GM23248 (cell line): ENCODE results near the gene KNG1. TPM values are rescaled to one million over a fixed set of nuclear protein-coding genes. Genes with fewer than 3 reads are reported as not detected.

Experiments
- DNase-seq: peaks from one replicate; pipeline ENCODE4 v3.0.0-alpha.2; 2015
- H2AFZ ChIP-seq: fragments of 200-600 bp; sonication (generic); 2 replicates; pipeline ENCODE4 v1.6.1; 2016; ENCODE audit warnings: antibody characterized with exemption
- H3F3A ChIP-seq: fragments of 200-600 bp; sonication (generic); 2 replicates; pipeline ENCODE4 v1.6.1; 2016; ENCODE audit warnings: mild to moderate bottlenecking, antibody characterized with exemption, mixed run types; ENCODE audit not compliant: insufficient read depth
- H3K27ac ChIP-seq: fragments of 200-600 bp; sonication (generic); 2 replicates; pipeline ENCODE4 v1.5.1; 2016; ENCODE audit warnings: mild to moderate bottlenecking
- H3K27me3 ChIP-seq: fragments of 200-600 bp; sonication (generic); replicated peaks from 2 replicates; pipeline ENCODE4 v1.6.1; 2016; ENCODE audit warnings: mild to moderate bottlenecking; ENCODE audit not compliant: insufficient read depth
- H3K36me3 ChIP-seq: fragments of 200-600 bp; sonication (generic); 2 replicates; pipeline ENCODE4 v1.6.1; 2016; ENCODE audit warnings: low read depth, mild to moderate bottlenecking
- H3K4me1 ChIP-seq: fragments of 200-600 bp; sonication (generic); 2 replicates; pipeline ENCODE4 v1.6.1; 2016; ENCODE audit warnings: mild to moderate bottlenecking; ENCODE audit not compliant: insufficient read depth
- H3K4me2 ChIP-seq: fragments of 200-600 bp; sonication (generic); one replicate; pipeline ENCODE4 v1.6.1; 2016; ENCODE audit warnings: mild to moderate bottlenecking; ENCODE audit not compliant: unreplicated experiment
- H3K4me3 ChIP-seq: fragments of 200-600 bp; sonication (generic); 2 replicates; pipeline ENCODE4 v1.5.1; 2016; ENCODE audit warnings: mild to moderate bottlenecking
- H3K79me2 ChIP-seq: fragments of 200-600 bp; sonication (generic); 2 replicates; pipeline ENCODE4 v1.6.1; 2016; ENCODE audit warnings: mild to moderate bottlenecking; ENCODE audit not compliant: insufficient read depth
- H3K9ac ChIP-seq: fragments of 200-600 bp; sonication (generic); 2 replicates; pipeline ENCODE4 v1.6.1; 2016; ENCODE audit warnings: mild to moderate bottlenecking
- H3K9me2 ChIP-seq: fragments of 200-600 bp; sonication (generic); 2 replicates; pipeline ENCODE4 v1.6.1; 2016; ENCODE audit warnings: mixed run types, mild to moderate bottlenecking, moderate library complexity; ENCODE audit not compliant: insufficient read depth
- H3K9me3 ChIP-seq: fragments of 200-600 bp; sonication (generic); one replicate; pipeline ENCODE4 v1.6.1; 2017; ENCODE audit warnings: low read depth
- H4K20me1 ChIP-seq: fragments of 200-600 bp; sonication (generic); 2 replicates; pipeline ENCODE4 v1.6.0; 2016; ENCODE audit not compliant: insufficient read depth
- EZH2 ChIP-seq: fragments of 200-600 bp; sonication (generic); IDR thresholded peaks from 2 replicates; pipeline ENCODE4 v1.6.1; 2018; ENCODE audit warnings: antibody characterized with exemption, mild to moderate bottlenecking; ENCODE audit not compliant: insufficient read depth, poor library complexity, severe bottlenecking
- EZH2phosphoT487 ChIP-seq: fragments of 200-600 bp; sonication (generic); IDR thresholded peaks from 2 replicates; pipeline ENCODE4 v1.6.1; 2018; ENCODE audit warnings: antibody characterized with exemption, moderate library complexity, mild to moderate bottlenecking, low read depth; ENCODE audit not compliant: insufficient read depth
- WGBS, 2 experiments: methylation state at CpG; one replicate each; pipeline ENCODE4 v1.1.6; 2015 to 2017; ENCODE audit warnings: low lambda C conversion rate in 2 of 2, low coverage in 1 of 2; ENCODE audit errors: missing lambda C conversion rate in 2 of 2; 5-methylcytosine and 5-hydroxymethylcytosine counted together
- in situ Hi-C: fragments of 300-500 bp; cut with MboI; formaldehyde crosslinking; loops from 2 replicates; pipeline ENCODE4 v1.15.0; 2020
- polyA plus RNA-seq: library from polyadenylated mRNA; unstranded; fragments of >200 nt; fragmentation: Nextera tagmentation; extraction: Ambion mirVana; gene quantifications from 2 replicates; pipeline ENCODE4 v1.2.1, GENCODE V29; 2016
- total RNA-seq: library from RNA; depleted of rRNA; stranded (reverse); fragments of >200 nt; shearing (Covaris generic); gene quantifications from 2 replicates; pipeline ENCODE4 v1.2.3, GENCODE V29; 2014

Gene KNG1
- total and polyA plus RNA-seq, 2 experiments from 2014 or later, result not detected

- Histone ChIP-seq H3K36me3 (no peaks in the 10 kb centered on the region), H3F3A (no peaks in the 10 kb centered on the region), H3K4me2 (no peak overlapping the region), H3K9me2 (no peaks in the 10 kb centered on the region), H2AFZ (no peak overlapping the region), H3K27me3 (peaks cover 5% of the 10 kb centered on the region; the same call in 1 of the 2 replicates), H3K4me3 (no peak overlapping the region), H3K9ac (no peak overlapping the region), H3K4me1 (no peaks in the 10 kb centered on the region), H3K27ac (no peak overlapping the region), H3K79me2 (no peaks in the 10 kb centered on the region), H3K9me3 (no peaks in the 10 kb centered on the region), H4K20me1 (no peaks in the 10 kb centered on the region)
- TF ChIP-seq EZH2, result no peak
- no peak for TF ChIP-seq EZH2phosphoT487
- in situ Hi-C loops, result no loop called here
- WGBS, 2 experiments, result 73% methylated on average over 4 of the region's 4 CpGs
- DNase-seq, result no peak
These were observed 15.1 kb downstream of the KNG1 start for GRCh38 chr3:186732169-186732766.

GRCh38 chr3:186742618-186743380 lies 25.6 kb downstream of the KNG1 start:
- DNase-seq, result no peak
- H3F3A ChIP-seq, result no peaks in the 10 kb centered on the region
- H3K27me3 ChIP-seq, result no peaks in the 10 kb centered on the region
- no peak overlapping the region for H2AFZ ChIP-seq
- H3K9me2 ChIP-seq, result no peaks in the 10 kb centered on the region
- no peak overlapping the region for H3K9ac ChIP-seq
- in situ Hi-C loops, result no loop called here
- 72 to 80% methylated on average over 7 of the region's 7 CpGs for WGBS, 2 experiments
- 0 out of 2 replicates have a peak, but pooled peaks cover 9% of the 10 kb centered on the region for H3K4me1 ChIP-seq
- no peaks in the 10 kb centered on the region for H4K20me1 ChIP-seq
- no peak overlapping the region for H3K27ac ChIP-seq
- no peaks in the 10 kb centered on the region for H3K9me3 ChIP-seq
- no peak overlapping the region for H3K4me2 ChIP-seq
- TF ChIP-seq EZH2, result no peak
- TF ChIP-seq EZH2phosphoT487, result no peak
- H3K4me3 ChIP-seq, result no peak overlapping the region
- no peaks in the 10 kb centered on the region for H3K79me2 ChIP-seq
- no peaks in the 10 kb centered on the region for H3K36me3 ChIP-seq

- no peaks in the 10 kb centered on the region for H3K9me2 ChIP-seq
- no peaks in the 10 kb centered on the region for H4K20me1 ChIP-seq
- H2AFZ ChIP-seq, result no peak overlapping the region
- in situ Hi-C loops, result no loop called here
- DNase-seq, result no peak
- H3K36me3 ChIP-seq, result no peaks in the 10 kb centered on the region
- H3K27ac ChIP-seq, result no peak overlapping the region
- 43 to 59% methylated on average over 3 of the region's 3 CpGs for WGBS, 2 experiments
- H3K4me3 ChIP-seq, result no peak overlapping the region
- H3K4me1 ChIP-seq, result 0 out of 2 replicates have a peak, but pooled peaks cover 9% of the 10 kb centered on the region
- H3K4me2 ChIP-seq, result no peak overlapping the region
- TF ChIP-seq EZH2phosphoT487 (no peak), EZH2 (no peak)
- no peaks in the 10 kb centered on the region for H3F3A ChIP-seq
- H3K9me3 ChIP-seq, result no peaks in the 10 kb centered on the region
- H3K9ac ChIP-seq, result no peak overlapping the region
- H3K27me3 ChIP-seq, result no peaks in the 10 kb centered on the region
- H3K79me2 ChIP-seq, result no peaks in the 10 kb centered on the region
These were observed 26.5 kb downstream of the KNG1 start for GRCh38 chr3:186743666-186744065.

GRCh38 chr3:186746008-186746407 lies 28.8 kb downstream of the KNG1 start:
- Histone ChIP-seq H3K36me3 (no peaks in the 10 kb centered on the region), H3K9ac (no peak overlapping the region), H2AFZ (peak overlapping the region; percentile 78), H3K9me2 (no peaks in the 10 kb centered on the region), H3K27ac (peak overlapping the region; percentile 45), H3F3A (no peaks in the 10 kb centered on the region), H4K20me1 (no peaks in the 10 kb centered on the region), H3K79me2 (no peaks in the 10 kb centered on the region), H3K4me2 (peak overlapping the region; percentile 21), H3K9me3 (no peaks in the 10 kb centered on the region), H3K27me3 (no peaks in the 10 kb centered on the region), H3K4me3 (no peak overlapping the region), H3K4me1 (0 out of 2 replicates have a peak, but pooled peaks cover 9% of the 10 kb centered on the region)
- in situ Hi-C loops, result no loop called here
- DNase-seq, result peak; percentile 75
- WGBS, 2 experiments, result 4 to 12% methylated on average over 10 of the region's 10 CpGs
- TF ChIP-seq EZH2 (no peak), EZH2phosphoT487 (no peak)
